K562 (cell line): ENCODE data around the gene CRADD. TPM values are rescaled to one million over a fixed set of nuclear protein-coding genes. Genes with fewer than 3 reads are reported as not detected.

Experiments
- CBX1 ChIP-seq: sonication (generic); IDR thresholded peaks from 2 replicates; pipeline ENCODE4 v1.6.1; 2016; ENCODE audit warnings: antibody characterized with exemption, low read depth, mild to moderate bottlenecking
- CCNT2 ChIP-seq: IDR thresholded peaks from 2 replicates; pipeline ENCODE4 v1.6.1; 2011; ENCODE audit warnings: borderline replicate concordance, low read depth, mild to moderate bottlenecking, moderate library complexity, mixed read lengths, low read length; ENCODE audit not compliant: insufficient read length; ENCODE audit errors: extremely low read depth
- CHD2 ChIP-seq: IDR thresholded peaks from 2 replicates; pipeline ENCODE4 v1.6.1; 2011; ENCODE audit warnings: low read depth, low read length
- DNMT1 ChIP-seq: fragments of 450-650 bp; IDR thresholded peaks from 2 replicates; pipeline ENCODE4 v1.6.1; 2016; ENCODE audit warnings: antibody characterized with exemption, mild to moderate bottlenecking
- FOXM1 ChIP-seq, 2 experiments: fragments of 450-650 bp in 1 of 2; sonication (generic) in 1 of 2; formaldehyde crosslinking in 1 of 2; IDR thresholded peaks; 2 replicates each; pipeline versions ENCODE4 v1.6.1 to v1.9.0; 2017 to 2022; ENCODE audit warnings: low read depth in 2 of 2, mild to moderate bottlenecking in 2 of 2, missing genetic modification reagents in 1 of 2, moderate library complexity in 1 of 2
- MEIS2 ChIP-seq: fragments of 450-650 bp; IDR thresholded peaks from 2 replicates; pipeline ENCODE4 v1.6.1; 2014; ENCODE audit warnings: mild to moderate bottlenecking; ENCODE audit not compliant: partially characterized antibody
- MTF1 ChIP-seq: fragments of 250-450 bp; sonication (Bioruptor Pico); IDR thresholded peaks from 2 replicates; pipeline ENCODE4 v1.9.0; 2021; ENCODE audit warnings: moderate library complexity, mild to moderate bottlenecking, inconsistent platforms, borderline replicate concordance
- NCOA4 ChIP-seq: fragments of 450-650 bp; IDR thresholded peaks from 2 replicates; pipeline ENCODE4 v1.6.1; 2018; ENCODE audit warnings: mild to moderate bottlenecking; ENCODE audit not compliant: partially characterized antibody
- OTX1 ChIP-seq: fragments of 450-650 bp; formaldehyde crosslinking; IDR thresholded peaks from 2 replicates; pipeline ENCODE4 v1.4.0; 2022; ENCODE audit warnings: mild to moderate bottlenecking
- RCOR1 ChIP-seq, 2 experiments: IDR thresholded peaks; 2 replicates each; pipeline ENCODE4 v1.6.1; 2012; ENCODE audit warnings: low read depth in 2 of 2, low read length in 2 of 2, borderline replicate concordance in 1 of 2, improper control_type of control experiment in 1 of 2
- RHOXF2B ChIP-seq: fragments of 250-450 bp; sonication (Bioruptor Pico); conservative IDR thresholded peaks from 2 replicates; pipeline ENCODE4 v1.5.1; 2021
- SRSF3 ChIP-seq: fragments of 200-400 bp; formaldehyde crosslinking; IDR thresholded peaks from 2 replicates; pipeline ENCODE4 v1.6.1; 2016; ENCODE audit warnings: mild to moderate bottlenecking, low read length, moderate library complexity; ENCODE audit not compliant: insufficient read depth
- STAT5A ChIP-seq: IDR thresholded peaks from 2 replicates; pipeline ENCODE4 v1.6.1; 2012; ENCODE audit warnings: low read length, inconsistent platforms, borderline replicate concordance
- TFAP4 ChIP-seq: sonication (generic); formaldehyde crosslinking; IDR thresholded peaks from 2 replicates; pipeline ENCODE4 v1.8.0; 2022; ENCODE audit warnings: missing genetic modification reagents, mild to moderate bottlenecking, moderate library complexity, borderline replicate concordance
- TSHZ1 ChIP-seq: fragments of 250-450 bp; sonication (Bioruptor Pico); IDR thresholded peaks from 2 replicates; pipeline ENCODE4 v1.4.0; 2020; ENCODE audit warnings: mild to moderate bottlenecking, moderate library complexity
- XRCC4 ChIP-seq: IDR thresholded peaks from one replicate; pipeline ENCODE4 v1.6.1; 2011; ENCODE audit not compliant: insufficient read depth, insufficient read length; ENCODE audit errors: extremely low read depth
- ZBTB1 ChIP-seq: sonication (generic); formaldehyde crosslinking; IDR thresholded peaks from 2 replicates; pipeline ENCODE4 v1.8.1; 2023; ENCODE audit warnings: missing genetic modification reagents, low read depth, mild to moderate bottlenecking, borderline replicate concordance
- ZFP91 ChIP-seq: sonication (generic); formaldehyde crosslinking; IDR thresholded peaks from 2 replicates; pipeline ENCODE4 v1.8.0; 2022; ENCODE audit warnings: mild to moderate bottlenecking, missing genetic modification reagents
- ZNF639 ChIP-seq, 2 experiments: fragments of 200-800 bp in 1 of 2; sonication (Bioruptor generic) in 1 of 2; sonication (generic) in 1 of 2; formaldehyde crosslinking in 1 of 2; IDR thresholded peaks in 1 of 2; conservative IDR thresholded peaks in 1 of 2; 2 replicates each; pipeline versions ENCODE4 v1.5.0 to v1.6.1; 2016 to 2020; ENCODE audit warnings: missing compliant biosample characterization in 1 of 2, missing genetic modification characterization in 1 of 2, missing genetic modification reagents in 1 of 2
- polyA plus RNA-seq, 8 experiments: library from polyadenylated mRNA; depleted of rRNA in 4 of 8; stranded (reverse) in 5 of 8; unstranded in 3 of 8; fragments of >200 nt; fragmentation: Nextera tagmentation in 2 of 8; fragmentation: Illumina TruSeq in 1 of 8; extraction: Ambion mirVana in 2 of 8; extraction: Trizol in 1 of 8; gene quantifications; 2 replicates each; pipeline versions ENCODE4 v1.2.1 to v1.2.3, GENCODE V29; 2011 to 2014; ENCODE audit warnings: inconsistent platforms in 1 of 8, missing spikeins in 1 of 8
- total RNA-seq, 7 experiments: library from RNA; depleted of rRNA in 6 of 7; stranded (reverse); fragments of >200 nt in 6 of 7; fragmentation: Illumina TruSeq in 2 of 7; extraction: Trizol in 2 of 7; gene quantifications; 2 replicates each; pipeline versions ENCODE4 v1.2.1 to v1.2.3, GENCODE V29; 2011 to 2021; ENCODE audit warnings: low replicate concordance in 1 of 7

The CRADD gene
- total and polyA plus RNA-seq, 9 of the 15 experiments (the other 6 are each of a cell fraction or from before 2014, with no cell fraction given): 20.5 to 41.1 (median 25.9) TPM

GRCh38 chr12:93784339-93785086 is 107.3 kb downstream of the CRADD start (continued):
- TF ChIP-seq ZFP91 (CRISPR knock-in tag) (no peak), NCOA4 (no peak), RHOXF2B (no peak), TSHZ1 (CRISPR knock-in tag) (no peak), XRCC4 (no peak), CCNT2 (peak; percentile 35), FOXM1 (IDR thresholded peaks at IDR 0.05; ENCODE audit: low read depth) (peak; percentile 47; the same call in 1 of the 2 replicates), FOXM1 (CRISPR knock-in tag; IDR thresholded peaks at IDR 0.05; ENCODE audit: low read depth) (no peak), MTF1 (CRISPR knock-in tag) (no peak), ZNF639 (CRISPR knock-in tag; conservative IDR thresholded peaks at IDR 0.05 in 1 of 2, IDR thresholded peaks at IDR 0.05 in 1 of 2) (no peak), TFAP4 (peak; percentile 85), OTX1 (no peak), SRSF3 (no peak), CHD2 (no peak), ZBTB1 (no peak), CBX1 (peak; percentile 77; the same call in 1 of the 2 replicates), DNMT1 (no peak), MEIS2 (peak; percentile 97), STAT5A (peak; percentile 54), RCOR1 (IDR thresholded peaks at IDR 0.05; ENCODE audit: borderline replicate concordance in 1 of 2, low read depth in 2 of 2, low read length in 2 of 2) (peak in 1 of 2 experiments; percentile 91; a peak in 2 of 4 replicates)
